GM12864 (cell line): ENCODE results near the gene LAIR2.
"Not testable (repeated sequence)": the region's sequence is repeated elsewhere in the genome, so short reads cannot be mapped to it uniquely, and the experiment has no call there.

ENCODE experiments used
- DNase-seq: peaks from one replicate; pipeline ENCODE4 v3.0.0-alpha.2; 2011; ENCODE audit warnings: low read depth
- H3K4me3 ChIP-seq: 2 replicates; pipeline ENCODE4 v1.5.1; 2011; ENCODE audit warnings: mild to moderate bottlenecking, low read depth, low read length, control low read depth
- TF ChIP-seq, protein P1 (sequence below): IDR thresholded peaks from 2 replicates; pipeline ENCODE4 v1.5.1; 2011; ENCODE audit warnings: low read depth, mild to moderate bottlenecking, moderate library complexity, low read length, control low read depth, inconsistent platforms; ENCODE audit errors: missing control alignments

Gene LAIR2

DNA sequence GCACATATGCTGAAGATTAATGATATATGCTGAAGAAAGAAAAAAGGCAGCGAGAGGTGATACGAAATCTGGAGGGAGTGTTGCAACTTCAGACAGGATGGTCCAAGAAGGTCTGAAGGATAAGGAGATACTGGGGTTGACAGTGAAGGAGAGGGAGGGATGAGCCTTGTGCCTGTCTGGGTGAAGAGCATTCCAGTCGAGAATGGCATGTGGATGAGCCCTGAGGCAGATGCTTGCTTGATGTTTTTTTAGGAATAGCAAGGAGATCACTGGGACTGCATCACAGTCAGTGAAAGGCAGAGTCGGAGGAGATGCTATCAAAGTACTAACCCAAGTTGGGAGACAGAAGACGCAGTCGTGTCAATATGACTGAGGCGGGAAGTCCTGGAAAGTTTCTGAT lies 13.3 kb upstream of the LAIR2 start:
- no peak overlapping the region for H3K4me3 ChIP-seq
- no peak for DNase-seq
- TF ChIP-seq, protein P1, sequence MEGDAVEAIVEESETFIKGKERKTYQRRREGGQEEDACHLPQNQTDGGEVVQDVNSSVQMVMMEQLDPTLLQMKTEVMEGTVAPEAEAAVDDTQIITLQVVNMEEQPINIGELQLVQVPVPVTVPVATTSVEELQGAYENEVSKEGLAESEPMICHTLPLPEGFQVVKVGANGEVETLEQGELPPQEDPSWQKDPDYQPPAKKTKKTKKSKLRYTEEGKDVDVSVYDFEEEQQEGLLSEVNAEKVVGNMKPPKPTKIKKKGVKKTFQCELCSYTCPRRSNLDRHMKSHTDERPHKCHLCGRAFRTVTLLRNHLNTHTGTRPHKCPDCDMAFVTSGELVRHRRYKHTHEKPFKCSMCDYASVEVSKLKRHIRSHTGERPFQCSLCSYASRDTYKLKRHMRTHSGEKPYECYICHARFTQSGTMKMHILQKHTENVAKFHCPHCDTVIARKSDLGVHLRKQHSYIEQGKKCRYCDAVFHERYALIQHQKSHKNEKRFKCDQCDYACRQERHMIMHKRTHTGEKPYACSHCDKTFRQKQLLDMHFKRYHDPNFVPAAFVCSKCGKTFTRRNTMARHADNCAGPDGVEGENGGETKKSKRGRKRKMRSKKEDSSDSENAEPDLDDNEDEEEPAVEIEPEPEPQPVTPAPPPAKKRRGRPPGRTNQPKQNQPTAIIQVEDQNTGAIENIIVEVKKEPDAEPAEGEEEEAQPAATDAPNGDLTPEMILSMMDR = no peak

DNA sequence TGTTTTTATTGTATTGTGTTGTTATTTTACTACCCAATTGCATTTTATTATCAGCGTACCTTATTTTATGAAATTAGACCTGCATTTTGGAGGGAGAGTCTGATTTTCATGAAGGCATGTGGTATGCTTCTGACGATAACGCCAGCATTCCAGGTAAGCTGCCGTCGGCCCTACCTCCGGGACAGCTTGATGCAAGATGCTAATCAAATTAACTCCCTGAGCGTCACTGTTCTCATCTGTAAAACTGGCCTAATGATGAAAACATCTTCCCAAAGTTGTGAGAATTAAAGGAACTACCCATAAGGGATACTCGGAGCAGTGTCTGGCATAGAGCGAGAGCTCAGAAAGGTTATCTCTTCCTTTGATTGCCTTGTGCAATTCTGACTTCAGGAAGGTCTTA lies 12.9 kb upstream of the LAIR2 start:
- TF ChIP-seq, protein P1 = no peak
- no peak for DNase-seq
- no peak overlapping the region for H3K4me3 ChIP-seq

DNA sequence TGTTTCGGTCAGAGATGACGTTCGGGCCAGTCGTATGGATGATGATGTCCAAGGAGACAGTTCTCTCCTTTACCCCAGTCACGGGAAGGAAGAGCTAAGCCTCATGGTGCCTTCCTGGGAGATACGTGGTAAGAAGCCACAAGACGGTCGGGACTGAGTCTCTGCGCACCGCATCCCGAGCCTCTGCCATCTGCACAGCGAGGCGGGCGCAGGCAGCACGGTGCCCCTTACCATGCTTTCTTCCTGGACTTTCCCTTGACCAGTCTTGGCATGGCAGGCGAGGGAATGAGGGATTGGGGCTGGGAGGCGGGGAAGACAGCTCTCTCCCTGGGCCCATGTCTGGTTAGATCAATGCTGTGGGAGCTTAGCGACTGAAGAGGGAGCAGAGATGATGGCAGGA lies 10.1 kb upstream of the LAIR2 start:
- DNase-seq = no peak
- no peak overlapping the region for H3K4me3 ChIP-seq
- TF ChIP-seq, protein P1 = no peak

DNA sequence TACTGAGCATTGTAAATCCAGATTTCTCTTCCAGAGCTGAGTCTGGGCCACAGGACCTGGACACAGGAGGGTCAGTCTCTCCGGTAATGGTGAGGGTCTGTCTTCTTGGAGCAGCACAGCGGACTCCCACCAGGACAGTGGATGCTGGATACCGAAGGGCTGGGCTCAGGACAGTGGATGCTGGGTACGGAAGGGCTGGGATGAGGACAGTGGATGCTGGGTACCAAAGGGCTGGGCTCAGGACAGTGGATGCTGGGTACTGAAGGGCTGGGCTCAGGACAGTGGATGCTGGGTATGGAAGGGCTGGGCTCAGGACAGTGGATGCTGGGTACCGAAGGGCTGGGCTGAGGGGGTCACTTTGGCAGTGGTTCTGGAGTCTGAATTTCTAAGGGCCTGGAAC lies 9.6 kb upstream of the LAIR2 start:
- not testable (repeated sequence) for H3K4me3 ChIP-seq, DNase-seq

DNA sequence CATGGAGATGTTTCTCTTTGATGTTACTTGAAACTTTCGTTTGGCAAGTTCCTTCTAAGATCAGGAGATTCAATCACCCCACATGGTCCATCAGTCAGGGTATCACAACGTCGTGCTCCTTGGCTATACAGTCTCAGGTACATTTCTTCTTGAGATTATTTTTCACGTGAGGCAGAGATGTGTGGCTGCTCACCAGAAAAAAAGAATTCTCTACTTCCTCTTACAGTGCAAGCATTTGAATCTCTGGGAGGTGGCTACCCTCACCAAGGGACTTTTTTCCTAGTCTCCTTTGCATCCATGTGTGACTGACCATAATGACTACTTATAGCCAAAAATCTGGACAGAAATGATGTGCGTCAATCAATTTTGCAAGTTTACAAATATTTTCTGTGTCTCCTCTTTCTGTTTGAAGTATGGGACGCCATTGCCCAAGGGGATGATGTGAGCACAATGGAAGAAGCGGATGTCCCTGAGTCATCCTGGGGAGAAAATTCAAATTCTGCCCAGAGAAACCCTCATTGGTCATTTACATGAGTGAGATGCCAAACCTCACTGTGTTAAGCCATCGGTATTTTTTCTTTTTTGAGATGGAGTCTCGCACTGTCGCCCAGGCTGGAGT lies 8.6 kb upstream of the LAIR2 start:
- H3K4me3 ChIP-seq = no peak overlapping the region
- TF ChIP-seq, protein P1 = no peak
- DNase-seq = no peak

DNA sequence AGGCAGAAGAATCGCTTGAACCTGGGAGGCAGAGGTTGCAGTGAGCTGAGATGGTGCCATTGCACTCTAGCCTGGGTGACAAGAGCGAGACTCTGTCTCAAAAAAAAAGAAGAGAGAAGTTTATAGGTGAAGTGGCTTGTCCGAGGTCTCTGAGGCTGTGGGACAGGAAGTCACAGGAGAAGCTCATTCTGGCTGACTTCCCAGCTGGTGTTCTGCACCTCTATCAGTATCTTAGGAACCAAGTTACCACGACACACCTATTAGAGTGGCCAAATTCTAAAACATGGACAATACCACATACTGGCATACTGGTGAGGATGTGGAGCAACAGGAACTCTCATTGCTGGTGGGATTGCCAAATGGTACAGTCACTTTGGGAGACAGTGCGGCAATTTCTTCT lies 7.3 kb upstream of the LAIR2 start:
- not testable (repeated sequence) for DNase-seq, H3K4me3 ChIP-seq

DNA sequence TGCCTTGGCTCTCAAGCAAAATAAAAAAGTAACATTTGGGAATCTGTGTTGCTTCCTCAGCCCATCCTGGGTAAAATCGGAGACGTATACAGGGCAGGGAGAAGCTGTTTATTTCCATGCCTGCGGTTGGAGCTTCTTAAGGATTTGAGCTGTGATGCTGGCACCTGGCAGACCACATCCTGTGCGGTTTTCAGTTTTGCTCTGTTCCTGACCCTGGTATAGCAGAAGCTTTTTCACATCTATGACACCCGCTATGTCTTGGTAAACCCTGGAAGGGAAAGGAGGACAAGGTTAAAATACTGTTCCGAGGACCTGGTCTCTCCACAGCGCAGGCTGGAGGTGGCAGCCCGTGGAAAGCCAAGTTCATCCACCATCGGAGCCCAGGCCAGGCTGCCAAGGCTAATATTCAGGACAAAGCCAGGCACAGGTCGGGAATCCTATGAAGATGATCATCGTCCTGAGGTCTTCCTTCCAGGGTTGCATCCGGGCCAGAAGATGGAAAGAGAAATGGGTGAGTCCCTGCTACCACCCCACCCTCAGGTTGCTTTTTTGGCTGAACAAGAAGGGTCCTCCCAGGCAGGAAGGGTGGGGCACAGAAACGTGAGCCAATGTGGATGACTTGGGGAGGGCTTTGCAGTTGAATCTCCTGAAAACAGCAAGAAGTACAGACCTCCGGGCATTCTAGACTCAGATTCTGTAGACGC lies 4.7 kb upstream of the LAIR2 start:
- not testable (repeated sequence) for H3K4me3 ChIP-seq, DNase-seq

DNA sequence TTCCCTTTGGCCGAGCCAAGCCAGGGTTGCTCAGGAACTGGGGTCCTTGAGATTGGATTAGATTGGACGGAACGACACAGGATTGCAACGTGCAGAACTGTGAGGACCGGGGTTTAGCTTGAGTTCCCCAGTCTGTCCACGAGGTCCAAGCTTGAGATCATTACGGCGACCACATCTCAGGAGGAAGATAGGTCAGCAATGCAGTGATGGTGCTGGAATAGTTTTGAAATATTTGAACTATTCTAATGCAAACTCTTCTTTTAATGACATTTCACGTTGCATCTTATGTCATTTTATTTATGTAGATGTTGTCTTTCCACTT lies 4.2 kb upstream of the LAIR2 start:
- H3K4me3 ChIP-seq, DNase-seq: not testable (repeated sequence)

DNA sequence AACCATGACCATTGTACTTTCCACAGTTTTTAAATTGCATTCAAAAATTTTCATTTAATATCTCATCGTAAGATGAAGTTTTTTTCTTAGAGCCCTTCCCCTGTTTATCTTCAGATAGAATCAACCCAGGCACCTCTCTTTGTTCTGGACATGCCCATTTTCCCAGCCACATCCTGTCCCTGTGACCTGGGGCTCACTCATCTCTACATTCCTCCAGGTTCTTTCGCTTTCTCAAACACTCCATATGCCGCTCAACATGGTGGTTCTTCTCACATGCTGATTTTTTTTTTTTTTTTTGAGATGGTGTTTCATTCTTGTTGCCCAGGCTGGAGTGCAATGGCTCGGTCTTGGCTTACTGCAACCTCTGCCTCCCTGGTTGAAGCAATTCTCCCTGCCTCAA lies 2.9 kb downstream of the LAIR2 start:
- not testable (repeated sequence) for H3K4me3 ChIP-seq

DNA sequence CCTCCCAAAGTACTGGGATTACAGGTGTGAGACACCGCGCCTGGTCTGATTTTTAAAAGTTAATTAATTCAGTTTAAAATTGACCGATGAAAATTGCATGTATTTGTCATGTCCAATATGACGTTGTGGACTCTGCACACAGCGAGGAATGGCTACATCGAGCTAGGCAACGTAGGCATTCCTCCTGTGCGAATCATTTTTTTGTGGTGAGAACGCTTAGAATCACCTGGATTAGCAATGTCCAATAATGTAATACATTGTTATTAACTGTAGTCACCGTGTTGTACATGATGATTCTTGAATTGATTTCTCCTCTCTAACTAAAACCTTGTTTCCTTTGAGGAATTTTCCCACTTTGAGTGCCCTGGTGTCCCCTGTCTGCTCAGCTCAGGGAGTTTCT lies 3.4 kb downstream of the LAIR2 start:
- DNase-seq = no peak

More for the DNA sequence above, 2.9 kb downstream of the LAIR2 start:
- DNase-seq = not testable (repeated sequence)

DNA sequence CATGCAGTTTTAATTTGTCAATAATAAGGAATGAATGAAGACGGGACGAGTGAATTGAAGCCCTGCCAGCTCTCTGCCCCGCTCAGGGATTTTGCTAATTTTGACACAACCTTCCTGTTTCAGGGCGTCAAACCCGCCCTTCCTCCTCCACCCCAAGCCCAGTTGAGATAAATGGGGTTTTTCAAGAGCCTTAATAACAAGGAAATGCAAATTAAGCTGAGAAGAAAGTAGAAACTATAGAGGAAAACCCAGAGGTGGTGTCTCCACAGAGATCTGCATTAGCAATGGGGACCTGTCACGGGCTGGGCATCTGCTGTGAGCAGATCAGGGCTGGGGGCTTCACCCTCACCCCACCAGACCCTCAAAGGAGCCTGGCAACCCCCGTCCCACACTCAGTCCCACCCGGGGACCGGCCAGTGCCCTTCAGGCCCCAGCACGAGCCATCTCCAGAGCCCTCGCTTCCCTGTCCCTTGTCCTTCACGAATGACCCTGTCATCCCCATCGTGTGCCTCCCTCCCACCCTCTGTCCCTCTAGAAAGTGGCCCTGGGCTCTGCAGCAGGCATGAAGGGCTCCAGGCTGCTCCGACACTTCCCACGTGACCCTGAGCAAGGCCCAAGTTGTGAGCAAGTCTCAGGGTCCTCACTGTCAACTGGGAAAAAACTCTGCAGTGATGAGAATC lies 4.5 kb downstream of the LAIR2 start:
- not testable (repeated sequence) for H3K4me3 ChIP-seq, DNase-seq

More for the DNA sequence above, 3.4 kb downstream of the LAIR2 start:
- TF ChIP-seq, protein P1 = no peak
- H3K4me3 ChIP-seq = no peak overlapping the region
